Muscle of leg (tissue), 16 donors: ENCODE results near the gene HUNK. TPM values are rescaled to one million over a fixed set of nuclear protein-coding genes. Genes with fewer than 3 reads are reported as not detected.
A peak's percentile ranks its signal among the peaks of the same experiment; 100 is the strongest.

Source experiments
- DNase-seq: peaks from one replicate; pipeline ENCODE4 v3.0.0; 2013
- H3K27ac ChIP-seq: one replicate; pipeline ENCODE4 v1.5.1; 2013; ENCODE audit warnings: mild to moderate bottlenecking, low read length, control low read depth
- H3K27me3 ChIP-seq: one replicate; pipeline ENCODE4 v1.6.1; 2013; ENCODE audit warnings: low read length; ENCODE audit not compliant: control insufficient read depth, insufficient read depth
- H3K36me3 ChIP-seq: one replicate; pipeline ENCODE4 v1.6.1; 2013; ENCODE audit warnings: low read length; ENCODE audit not compliant: control insufficient read depth, insufficient read depth
- H3K4me1 ChIP-seq: one replicate; pipeline ENCODE4 v1.6.1; 2013; ENCODE audit warnings: low read length; ENCODE audit not compliant: control insufficient read depth, insufficient read depth
- H3K4me3 ChIP-seq: one replicate; pipeline ENCODE4 v1.5.1; 2013; ENCODE audit warnings: low read length, control low read depth
- H3K9me3 ChIP-seq: replicated peaks from 2 replicates; pipeline ENCODE4 v1.6.1; 2013; ENCODE audit warnings: low read depth, low read length; ENCODE audit not compliant: control insufficient read depth
- WGBS: methylation state at CpG from one replicate; pipeline ENCODE4 v1.1.5; 2013; ENCODE audit warnings: missing lambda C conversion rate; ENCODE audit not compliant: insufficient coverage; 5-methylcytosine and 5-hydroxymethylcytosine counted together
- long read RNA-seq, 11 donors: transcript quantifications; one replicate each; lab custom pipeline, GENCODE V29; 2026
- polyA plus RNA-seq, 8 donors: library from polyadenylated mRNA; unstranded; fragments of 120-200 nt; gene quantifications; one replicate each; pipeline versions ENCODE4 v1.2.1 to v1.2.3, GENCODE V29; 2013; ENCODE audit warnings: inconsistent platforms in 1 of 8, low replicate concordance in 1 of 8; ENCODE audit not compliant: insufficient read length in 8 of 8, insufficient read depth in 1 of 8
- total RNA-seq: library from RNA; stranded (reverse); fragments of 120-200 nt; gene quantifications from one replicate; pipeline ENCODE4 v1.2.4, GENCODE V29; 2013

The HUNK gene
- total RNA-seq (4.8 TPM), polyA plus RNA-seq (10 to 100 TPM in 1 of 8 donors, 1 to 10 TPM in 7; 3.9 to 11.8 (median 7.4) TPM)
- long read RNA-seq, donor 1, full-length matches to known transcripts = 1 of 1 reads
- long read RNA-seq, donor 1, partial matches to known transcripts = 0 of 1 reads
- long read RNA-seq, donor 1, other reads (novel, unspliced or antisense) = 0 of 1 reads
- long read RNA-seq, donor 2 = 0 reads
- long read RNA-seq, donor 3 = 0 reads
- long read RNA-seq, donor 4, full-length matches to known transcripts = 2 of 2 reads
- long read RNA-seq, donor 4, partial matches to known transcripts = 0 of 2 reads
- long read RNA-seq, donor 4, other reads (novel, unspliced or antisense) = 0 of 2 reads
- long read RNA-seq, donor 5, full-length matches to known transcripts = 3 of 3 reads
- long read RNA-seq, donor 5, partial matches to known transcripts = 0 of 3 reads
- long read RNA-seq, donor 5, other reads (novel, unspliced or antisense) = 0 of 3 reads
- long read RNA-seq, donor 6 = 0 reads
- long read RNA-seq, donor 7 = 0 reads
- long read RNA-seq, donor 8 = 0 reads
- long read RNA-seq, donor 9 = 0 reads
- long read RNA-seq, donor 10, full-length matches to known transcripts = 2 of 2 reads
- long read RNA-seq, donor 10, partial matches to known transcripts = 0 of 2 reads
- long read RNA-seq, donor 10, other reads (novel, unspliced or antisense) = 0 of 2 reads
- long read RNA-seq, donor 11 = 0 reads

DNA sequence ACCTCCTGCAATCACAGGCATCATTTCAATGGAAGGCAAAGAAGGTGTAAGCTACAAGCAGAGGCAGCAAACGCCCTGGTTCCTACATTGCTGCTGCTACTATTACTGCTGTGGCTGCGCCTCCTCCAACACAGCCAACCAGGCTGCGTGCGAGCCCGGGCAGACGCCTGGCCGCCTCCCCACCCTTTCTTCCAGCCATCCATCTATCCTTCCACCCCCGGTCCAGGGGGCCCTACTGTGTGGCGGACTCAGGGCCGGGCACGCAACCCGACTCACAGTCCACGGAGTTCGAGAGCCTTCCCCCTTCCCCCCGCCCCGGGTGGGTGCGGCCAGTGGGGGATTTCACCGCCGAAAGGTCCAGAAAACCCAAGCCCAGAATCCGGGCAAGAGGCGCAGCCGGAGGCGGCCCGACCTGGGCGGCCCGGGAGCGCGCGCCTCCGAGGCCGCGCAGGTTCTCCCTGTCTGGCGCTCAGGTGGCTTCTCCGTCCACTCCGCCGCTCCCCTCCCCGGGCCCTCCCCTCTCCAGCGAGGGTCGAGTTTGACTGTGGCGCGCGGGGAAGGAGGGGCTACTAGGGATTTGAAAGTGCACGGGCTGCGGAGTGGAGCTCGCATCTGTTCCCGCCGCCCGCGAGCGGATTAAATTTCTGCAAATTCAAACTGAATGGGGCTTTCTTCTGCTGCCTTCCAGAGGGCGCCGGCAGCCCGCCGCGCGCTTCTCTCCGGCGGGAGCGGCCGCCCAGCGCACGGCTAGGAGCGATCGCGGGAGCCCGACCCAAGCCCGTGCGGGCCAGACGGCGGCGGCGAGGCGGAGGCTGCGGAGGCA lies at the start of gene HUNK:
HUNK (plus strand) TSS at position 569 of the 823 bp plus-strand sequence. CDS start 655 bp downstream, outside the sequence.
- H3K27me3 ChIP-seq = peaks cover 21% of the 10 kb centered on the region
- no peaks in the 10 kb centered on the region for H3K9me3 ChIP-seq
- peaks cover 30% of the 10 kb centered on the region for H3K4me1 ChIP-seq
- peak within 1 kb of the TSS; percentile 66 for H3K27ac ChIP-seq
- H3K4me3 ChIP-seq = peak within 1 kb of the TSS; percentile 80
- peaks cover 2% of the 10 kb centered on the region for H3K36me3 ChIP-seq
- WGBS = under 1% methylated on average over 61 of the region's 74 CpGs
- peak; percentile 88 for DNase-seq

DNA sequence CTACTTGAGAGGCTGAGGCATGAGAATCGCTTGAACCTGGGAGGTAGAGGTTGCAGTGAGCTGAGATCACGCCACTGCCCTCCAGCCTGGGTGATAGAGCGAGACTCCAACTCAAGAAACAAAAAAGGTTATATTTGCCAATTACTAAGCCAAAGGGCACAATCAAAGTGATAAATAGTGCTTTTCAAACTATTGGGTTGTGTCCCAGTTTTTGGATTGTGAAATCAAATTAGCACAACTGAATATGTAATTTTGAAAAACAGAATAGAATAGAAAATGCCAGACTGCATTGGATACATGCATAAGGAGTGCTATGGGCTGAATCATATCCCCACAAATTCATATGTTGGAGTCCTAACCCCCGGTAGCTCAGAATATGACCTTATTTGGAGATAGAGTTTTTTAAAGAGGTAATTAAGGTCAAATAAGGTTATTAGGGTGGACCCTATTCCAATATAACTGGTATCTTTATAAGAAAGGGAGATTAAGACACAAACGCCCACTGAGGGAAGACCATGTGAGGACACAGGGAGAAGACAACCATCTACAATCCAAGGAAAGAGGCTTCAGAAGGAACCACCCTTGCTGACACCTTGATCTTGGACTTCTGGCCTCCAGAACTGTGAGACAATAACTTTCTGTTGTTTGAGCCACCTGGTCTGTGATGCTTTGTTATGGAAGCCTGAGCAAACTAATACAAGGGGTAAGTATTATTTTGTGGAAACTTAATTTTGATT lies 42.9 kb upstream of the HUNK start:
- Histone ChIP-seq H3K4me3 (no peak overlapping the region), H3K36me3 (no peaks in the 10 kb centered on the region), H3K27ac (no peak overlapping the region), H3K4me1 (peaks cover 3% of the 10 kb centered on the region), H3K27me3 (no peaks in the 10 kb centered on the region), H3K9me3 (no peaks in the 10 kb centered on the region)
- no CpG with 5 or more reads among the region's 5 CpGs for WGBS
- DNase-seq = no peak

DNA sequence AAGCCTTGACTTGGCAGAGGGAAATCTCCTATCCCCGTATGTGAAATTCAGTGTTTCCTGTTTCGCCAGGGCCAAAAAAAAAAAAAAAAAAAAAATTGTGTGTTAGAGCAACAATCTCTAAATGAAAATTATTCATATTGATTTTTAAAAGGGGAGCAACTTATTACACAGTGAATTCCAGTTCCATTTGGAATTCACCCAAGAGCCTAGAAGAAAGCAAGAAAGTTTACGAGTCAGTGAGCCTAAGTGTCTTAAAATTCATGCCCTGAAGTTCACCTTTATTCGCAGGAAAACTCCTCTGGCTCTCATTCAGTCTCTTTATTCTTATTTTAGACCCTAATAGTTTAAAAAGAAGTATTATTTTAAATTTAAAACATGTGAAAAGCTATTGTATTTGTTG lies 42.1 kb upstream of the HUNK start:
- H3K9me3 ChIP-seq = no peaks in the 10 kb centered on the region
- H3K4me1 ChIP-seq = peaks cover 3% of the 10 kb centered on the region
- peak; percentile 82 for DNase-seq
- H3K27ac ChIP-seq = no peak overlapping the region
- WGBS = no CpG with 5 or more reads among the region's 4 CpGs
- no peaks in the 10 kb centered on the region for H3K36me3 ChIP-seq
- no peak overlapping the region for H3K4me3 ChIP-seq
- peaks cover 2% of the 10 kb centered on the region for H3K27me3 ChIP-seq

GRCh38 chr21:31837041-31837440 lies 35.8 kb upstream of the HUNK start:
- H3K4me3 ChIP-seq = no peak overlapping the region
- H3K4me1 ChIP-seq = peaks cover 3% of the 10 kb centered on the region
- H3K9me3 ChIP-seq = no peaks in the 10 kb centered on the region
- peaks cover 3% of the 10 kb centered on the region for H3K27me3 ChIP-seq
- no peaks in the 10 kb centered on the region for H3K36me3 ChIP-seq
- no peak for DNase-seq
- H3K27ac ChIP-seq = no peak overlapping the region

DNA sequence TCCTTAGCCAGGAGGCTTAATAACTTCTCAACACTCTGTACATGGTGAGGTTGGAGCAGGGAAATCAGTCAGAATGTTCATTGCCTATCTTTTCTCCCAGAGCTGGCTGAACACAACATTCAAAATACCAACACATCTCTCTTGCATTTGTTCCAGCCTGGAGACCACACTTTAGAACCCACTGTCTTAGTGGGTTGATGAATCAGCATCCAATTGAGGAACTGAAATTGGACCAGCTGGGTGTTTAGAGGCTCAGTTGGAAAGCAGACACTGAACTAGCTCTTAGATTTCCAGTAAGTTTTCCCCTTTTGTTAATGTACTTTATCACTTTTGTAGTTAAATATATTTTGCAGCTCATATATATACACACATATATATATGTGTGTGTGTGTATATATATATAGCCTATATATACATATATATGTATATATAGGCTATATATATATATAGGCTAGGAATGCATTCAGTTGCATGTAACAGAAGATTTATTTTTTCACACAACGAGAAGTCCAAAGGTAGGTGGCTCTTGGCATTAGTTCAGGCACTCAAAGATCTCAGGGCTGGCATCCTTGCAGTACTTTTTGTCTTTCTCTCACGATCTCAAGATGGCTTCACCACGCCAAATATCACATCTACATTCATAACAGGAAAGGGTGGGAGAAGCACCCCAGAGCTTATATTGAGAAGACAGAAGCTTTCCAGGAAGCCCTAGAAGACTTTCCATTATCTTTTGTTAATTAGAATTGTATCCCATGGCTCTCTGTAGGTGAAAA lies 35.0 kb upstream of the HUNK start:
- no peaks in the 10 kb centered on the region for H3K9me3 ChIP-seq
- H3K27me3 ChIP-seq = peaks cover 4% of the 10 kb centered on the region
- H3K27ac ChIP-seq = no peak overlapping the region
- DNase-seq = peak; percentile 55
- no peaks in the 10 kb centered on the region for H3K36me3 ChIP-seq
- WGBS = no CpG with 5 or more reads among the region's 3 CpGs
- no peak overlapping the region for H3K4me3 ChIP-seq
- H3K4me1 ChIP-seq = no peaks in the 10 kb centered on the region

DNA sequence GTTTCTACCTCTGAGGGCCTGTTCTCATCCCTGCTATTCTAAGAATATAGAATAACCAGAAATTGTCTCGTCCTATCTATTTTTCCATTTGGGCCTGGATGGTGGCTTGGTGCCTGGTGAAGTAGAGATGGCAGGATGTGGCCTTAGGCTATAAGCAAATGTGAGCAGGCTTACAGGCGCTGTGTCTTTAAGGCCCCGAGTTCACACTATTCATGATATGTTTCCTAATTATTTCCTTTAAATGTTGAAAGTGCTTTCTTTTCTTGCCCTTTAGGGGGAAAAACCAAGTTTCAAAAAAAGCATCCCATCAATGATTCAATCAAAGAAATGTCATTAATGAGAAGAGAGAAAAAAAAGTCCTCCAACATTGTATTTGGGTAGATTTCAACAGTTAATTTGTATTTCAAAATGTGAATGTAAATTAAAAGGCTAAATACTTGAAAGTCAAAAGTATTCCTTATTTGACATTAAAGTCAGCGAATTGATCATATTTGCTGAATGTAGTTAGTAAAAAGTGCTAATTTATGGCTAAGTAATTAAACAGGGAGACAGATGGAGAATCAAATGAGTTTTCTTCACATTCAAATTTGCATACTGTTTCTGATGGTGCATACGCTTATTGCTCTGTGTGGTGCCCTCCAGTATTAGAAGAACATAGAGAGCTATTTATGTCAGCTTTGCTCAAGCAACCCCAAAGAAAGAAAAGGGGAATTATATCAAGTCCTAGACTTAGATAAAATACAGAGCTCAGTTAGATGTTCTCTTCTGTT lies 34.0 kb upstream of the HUNK start:
- H3K27me3 ChIP-seq = peaks cover 4% of the 10 kb centered on the region
- no peaks in the 10 kb centered on the region for H3K4me1 ChIP-seq
- no peaks in the 10 kb centered on the region for H3K9me3 ChIP-seq
- no CpG with 5 or more reads among the region's 5 CpGs for WGBS
- no peak overlapping the region for H3K27ac ChIP-seq
- no peak for DNase-seq
- H3K36me3 ChIP-seq = no peaks in the 10 kb centered on the region
- no peak overlapping the region for H3K4me3 ChIP-seq

DNA sequence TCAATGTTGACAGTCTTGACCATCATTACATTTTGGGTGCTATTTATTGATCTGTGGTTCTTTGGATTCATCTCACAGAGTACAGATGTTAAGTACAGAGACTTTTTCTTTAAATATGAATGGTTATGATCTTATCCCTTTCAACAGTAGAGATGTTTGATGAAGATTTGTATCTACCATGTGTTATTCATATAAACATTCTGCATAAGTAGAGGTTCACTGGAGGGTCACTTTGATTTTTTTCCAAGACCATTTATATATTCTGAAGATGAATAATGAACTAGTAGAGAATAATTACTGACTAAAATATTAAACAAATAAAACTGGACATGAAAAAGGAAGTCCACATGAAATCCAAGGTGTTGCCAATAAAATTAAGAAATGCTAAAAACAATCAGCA lies 28.6 kb upstream of the HUNK start:
- DNase-seq = no peak
- Histone ChIP-seq H3K36me3 (no peaks in the 10 kb centered on the region), H3K4me1 (peaks cover 5% of the 10 kb centered on the region), H3K27ac (no peak overlapping the region), H3K4me3 (no peak overlapping the region), H3K9me3 (no peaks in the 10 kb centered on the region), H3K27me3 (peaks cover 2% of the 10 kb centered on the region)

- H3K9me3 ChIP-seq = no peaks in the 10 kb centered on the region
- H3K4me1 ChIP-seq = peaks cover 5% of the 10 kb centered on the region
- no CpG with 5 or more reads among the region's 6 CpGs for WGBS
- H3K36me3 ChIP-seq = no peaks in the 10 kb centered on the region
- H3K4me3 ChIP-seq = no peak overlapping the region
- no peak overlapping the region for H3K27ac ChIP-seq
- H3K27me3 ChIP-seq = peaks cover 2% of the 10 kb centered on the region
- DNase-seq = no peak
These were observed 27.6 kb upstream of the HUNK start for GRCh38 chr21:31845151-31845729.
